HepG2 (cell line): ENCODE data around the gene CSKMT. TPM values are rescaled to one million over a fixed set of nuclear protein-coding genes. Genes with fewer than 3 reads are reported as not detected.

Experiments used
- CAMTA2 ChIP-seq: sonication (generic); formaldehyde crosslinking; IDR thresholded peaks from 2 replicates; pipeline ENCODE4 v1.4.0; 2020; ENCODE audit warnings: mild to moderate bottlenecking, missing genetic modification reagents, borderline replicate concordance
- HNRNPLL ChIP-seq: fragments of 200-400 bp; formaldehyde crosslinking; IDR thresholded peaks from 2 replicates; pipeline ENCODE4 v1.6.1; 2017; ENCODE audit warnings: mild to moderate bottlenecking, low read depth, low read length; ENCODE audit not compliant: poor library complexity, severe bottlenecking
- HOXA3 ChIP-seq: sonication (generic); formaldehyde crosslinking; IDR thresholded peaks from 2 replicates; pipeline ENCODE4 v1.5.0; 2020; ENCODE audit warnings: missing genetic modification reagents
- KLF12 ChIP-seq: sonication (generic); formaldehyde crosslinking; IDR thresholded peaks from 2 replicates; pipeline ENCODE4 v1.4.0; 2020; ENCODE audit warnings: missing genetic modification reagents, borderline replicate concordance
- MXI1 ChIP-seq: IDR thresholded peaks from 3 replicates; pipeline ENCODE4 v1.6.1; 2012; ENCODE audit warnings: low read depth, low read length, inconsistent platforms, borderline replicate concordance
- TBP ChIP-seq: sonication (generic); formaldehyde crosslinking; IDR thresholded peaks from 2 replicates; pipeline ENCODE4 v1.5.0; 2020; ENCODE audit warnings: missing genetic modification reagents
- YEATS4 ChIP-seq: sonication (generic); formaldehyde crosslinking; IDR thresholded peaks from 2 replicates; pipeline ENCODE4 v1.4.0; 2020; ENCODE audit warnings: missing genetic modification reagents, borderline replicate concordance
- ZNF263 ChIP-seq: sonication (generic); formaldehyde crosslinking; IDR thresholded peaks from 2 replicates; pipeline ENCODE4 v1.4.0; 2020; ENCODE audit warnings: missing genetic modification reagents
- ZNF577 ChIP-seq: sonication (generic); formaldehyde crosslinking; IDR thresholded peaks from 2 replicates; pipeline ENCODE4 v1.4.0; 2020; ENCODE audit warnings: mild to moderate bottlenecking, low read depth, missing genetic modification reagents, borderline replicate concordance
- ZNF883 ChIP-seq: sonication (generic); formaldehyde crosslinking; IDR thresholded peaks from 2 replicates; pipeline ENCODE4 v1.5.1; 2020; ENCODE audit warnings: mild to moderate bottlenecking, missing genetic modification reagents; ENCODE audit errors: not compliant biosample characterization
- polyA plus RNA-seq, 8 experiments: library from polyadenylated mRNA; depleted of rRNA in 3 of 8; stranded (reverse) in 7 of 8; unstranded in 1 of 8; fragments of >200 nt; fragmentation: Illumina TruSeq in 4 of 8; extraction: Trizol in 4 of 8; gene quantifications; 2 replicates each; pipeline versions ENCODE4 v1.2.1 to v1.2.3, GENCODE V29; 2011 to 2016; ENCODE audit warnings: low read depth in 4 of 8, missing spikeins in 1 of 8, mixed read lengths in 1 of 8; ENCODE audit not compliant: insufficient read depth in 1 of 8
- total RNA-seq, 5 experiments: library from RNA; depleted of rRNA; stranded (reverse); fragments of >200 nt; fragmentation: Illumina TruSeq; extraction: Trizol; gene quantifications; 2 replicates each; pipeline ENCODE4 v1.2.3, GENCODE V29; 2016; ENCODE audit warnings: low read depth in 1 of 5
- TF ChIP-seq, protein P1 (sequence below): sonication (generic); formaldehyde crosslinking; IDR thresholded peaks from one replicate; pipeline ENCODE4 v1.5.1; 2020; ENCODE audit warnings: mild to moderate bottlenecking, missing genetic modification reagents; ENCODE audit errors: not compliant biosample characterization
- TF ChIP-seq, protein P2 (sequence below): sonication (generic); formaldehyde crosslinking; IDR thresholded peaks from 2 replicates; pipeline ENCODE4 v1.8.1; 2023; ENCODE audit warnings: mild to moderate bottlenecking, missing genetic modification reagents, borderline replicate concordance
- TF ChIP-seq, protein P3 (sequence below): sonication (generic); formaldehyde crosslinking; IDR thresholded peaks from 2 replicates; pipeline ENCODE4 v1.4.0; 2020; ENCODE audit warnings: missing genetic modification reagents, borderline replicate concordance

CSKMT gene
- total and polyA plus RNA-seq, 2 of the 13 experiments (the other 11 are each of a cell fraction or from before 2014, with no cell fraction given) = 7.6 to 31.8 TPM

DNA sequence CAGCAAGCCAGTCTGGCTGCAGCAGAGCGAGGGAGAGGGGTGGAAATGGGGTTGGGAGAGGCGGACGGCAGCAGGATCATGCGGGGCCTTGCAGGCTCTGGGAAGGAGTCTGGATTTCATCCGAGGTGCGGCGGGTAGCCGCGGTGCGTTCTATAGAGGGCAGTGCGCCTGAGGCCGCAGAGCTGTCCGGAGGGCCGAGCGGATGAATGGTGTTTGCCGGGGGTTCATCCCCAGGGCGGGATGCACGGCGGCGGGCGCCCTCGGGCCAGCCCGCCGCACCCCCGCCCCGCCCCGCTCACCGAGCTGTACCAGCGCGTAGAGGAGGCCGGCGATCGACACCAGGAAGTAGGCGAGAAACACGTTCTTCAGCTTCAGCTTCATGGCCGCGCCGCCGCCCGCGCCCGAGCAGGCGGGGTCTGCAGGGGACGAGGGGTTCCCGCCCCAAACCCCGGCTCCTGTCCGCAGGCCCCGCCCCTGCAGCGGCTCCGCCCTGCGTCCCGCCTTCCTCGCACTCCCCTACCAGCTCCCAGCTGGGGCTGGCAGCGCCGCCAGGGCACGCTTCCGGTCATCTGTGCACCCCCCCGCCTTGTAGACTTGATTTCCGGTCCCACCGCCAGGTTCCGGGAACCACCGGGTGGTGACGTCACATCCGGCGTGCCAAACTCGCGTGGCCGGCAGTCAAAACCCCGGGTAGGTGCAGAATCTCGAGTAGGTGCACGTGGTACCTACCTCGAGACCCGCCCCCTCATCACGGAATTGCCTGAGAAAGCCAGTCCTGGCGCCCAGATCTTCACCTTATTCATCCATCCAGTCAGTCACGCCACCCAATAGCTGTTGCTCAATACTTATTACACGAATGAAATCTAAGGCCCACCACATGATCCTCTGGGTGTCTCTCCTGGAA, 43.3 kb upstream of the CSKMT start, which contains the start of gene B3GAT3 (continued):
- TF ChIP-seq, protein P1, sequence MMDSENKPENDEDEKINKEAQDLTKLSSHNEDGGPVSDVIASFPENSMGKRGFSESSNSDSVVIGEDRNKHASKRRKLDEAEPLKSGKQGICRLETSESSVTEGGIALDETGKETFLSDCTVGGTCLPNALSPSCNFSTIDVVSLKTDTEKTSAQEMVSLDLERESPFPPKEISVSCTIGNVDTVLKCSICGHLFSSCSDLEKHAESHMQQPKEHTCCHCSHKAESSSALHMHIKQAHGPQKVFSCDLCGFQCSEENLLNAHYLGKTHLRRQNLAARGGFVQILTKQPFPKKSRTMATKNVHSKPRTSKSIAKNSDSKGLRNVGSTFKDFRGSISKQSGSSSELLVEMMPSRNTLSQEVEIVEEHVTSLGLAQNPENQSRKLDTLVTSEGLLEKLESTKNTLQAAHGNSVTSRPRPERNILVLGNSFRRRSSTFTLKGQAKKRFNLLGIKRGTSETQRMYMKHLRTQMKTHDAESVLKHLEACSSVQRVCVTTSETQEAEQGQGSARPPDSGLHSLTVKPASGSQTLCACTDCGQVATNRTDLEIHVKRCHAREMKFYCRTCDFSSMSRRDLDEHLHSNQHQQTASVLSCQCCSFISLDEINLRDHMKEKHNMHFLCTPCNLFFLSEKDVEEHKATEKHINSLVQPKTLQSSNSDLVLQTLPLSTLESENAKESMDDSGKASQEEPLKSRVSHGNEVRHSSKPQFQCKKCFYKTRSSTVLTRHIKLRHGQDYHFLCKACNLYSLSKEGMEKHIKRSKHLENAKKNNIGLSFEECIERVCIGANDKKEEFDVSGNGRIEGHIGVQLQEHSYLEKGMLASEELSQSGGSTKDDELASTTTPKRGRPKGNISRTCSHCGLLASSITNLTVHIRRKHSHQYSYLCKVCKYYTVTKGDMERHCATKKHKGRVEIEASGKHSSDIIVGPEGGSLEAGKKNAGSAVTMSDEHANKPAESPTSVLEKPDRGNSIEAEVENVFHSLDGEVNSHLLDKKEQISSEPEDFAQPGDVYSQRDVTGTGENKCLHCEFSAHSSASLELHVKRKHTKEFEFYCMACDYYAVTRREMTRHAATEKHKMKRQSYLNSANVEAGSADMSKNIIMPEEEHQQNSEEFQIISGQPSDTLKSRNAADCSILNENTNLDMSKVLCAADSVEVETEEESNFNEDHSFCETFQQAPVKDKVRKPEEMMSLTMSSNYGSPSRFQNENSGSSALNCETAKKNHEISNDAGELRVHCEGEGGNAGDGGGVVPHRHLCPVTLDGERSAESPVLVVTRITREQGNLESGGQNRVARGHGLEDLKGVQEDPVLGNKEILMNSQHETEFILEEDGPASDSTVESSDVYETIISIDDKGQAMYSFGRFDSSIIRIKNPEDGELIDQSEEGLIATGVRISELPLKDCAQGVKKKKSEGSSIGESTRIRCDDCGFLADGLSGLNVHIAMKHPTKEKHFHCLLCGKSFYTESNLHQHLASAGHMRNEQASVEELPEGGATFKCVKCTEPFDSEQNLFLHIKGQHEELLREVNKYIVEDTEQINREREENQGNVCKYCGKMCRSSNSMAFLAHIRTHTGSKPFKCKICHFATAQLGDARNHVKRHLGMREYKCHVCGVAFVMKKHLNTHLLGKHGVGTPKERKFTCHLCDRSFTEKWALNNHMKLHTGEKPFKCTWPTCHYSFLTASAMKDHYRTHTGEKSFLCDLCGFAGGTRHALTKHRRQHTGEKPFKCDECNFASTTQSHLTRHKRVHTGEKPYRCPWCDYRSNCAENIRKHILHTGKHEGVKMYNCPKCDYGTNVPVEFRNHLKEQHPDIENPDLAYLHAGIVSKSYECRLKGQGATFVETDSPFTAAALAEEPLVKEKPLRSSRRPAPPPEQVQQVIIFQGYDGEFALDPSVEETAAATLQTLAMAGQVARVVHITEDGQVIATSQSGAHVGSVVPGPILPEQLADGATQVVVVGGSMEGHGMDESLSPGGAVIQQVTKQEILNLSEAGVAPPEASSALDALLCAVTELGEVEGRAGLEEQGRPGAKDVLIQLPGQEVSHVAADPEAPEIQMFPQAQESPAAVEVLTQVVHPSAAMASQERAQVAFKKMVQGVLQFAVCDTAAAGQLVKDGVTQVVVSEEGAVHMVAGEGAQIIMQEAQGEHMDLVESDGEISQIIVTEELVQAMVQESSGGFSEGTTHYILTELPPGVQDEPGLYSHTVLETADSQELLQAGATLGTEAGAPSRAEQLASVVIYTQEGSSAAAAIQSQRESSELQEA (CRISPR knock-in tag) = no peak
- TF ChIP-seq HNRNPLL (peak; percentile 71), HOXA3 (CRISPR knock-in tag) (peak; percentile 96), ZNF883 (peak; percentile 79), KLF12 (CRISPR knock-in tag) (peak; percentile 76; the same call in 1 of the 2 replicates), ZNF577 (CRISPR knock-in tag) (no peak), MXI1 (peak; percentile 99), CAMTA2 (no peak), YEATS4 (peak; percentile 79; the same call in 1 of the 2 replicates), TBP (CRISPR knock-in tag) (no peak), ZNF263 (peak; percentile 44)
- TF ChIP-seq, protein P2, sequence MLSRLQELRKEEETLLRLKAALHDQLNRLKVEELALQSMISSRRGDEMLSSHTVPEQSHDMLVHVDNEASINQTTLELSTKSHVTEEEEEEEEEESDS (CRISPR knock-in tag) = no peak
- TF ChIP-seq, protein P3, sequence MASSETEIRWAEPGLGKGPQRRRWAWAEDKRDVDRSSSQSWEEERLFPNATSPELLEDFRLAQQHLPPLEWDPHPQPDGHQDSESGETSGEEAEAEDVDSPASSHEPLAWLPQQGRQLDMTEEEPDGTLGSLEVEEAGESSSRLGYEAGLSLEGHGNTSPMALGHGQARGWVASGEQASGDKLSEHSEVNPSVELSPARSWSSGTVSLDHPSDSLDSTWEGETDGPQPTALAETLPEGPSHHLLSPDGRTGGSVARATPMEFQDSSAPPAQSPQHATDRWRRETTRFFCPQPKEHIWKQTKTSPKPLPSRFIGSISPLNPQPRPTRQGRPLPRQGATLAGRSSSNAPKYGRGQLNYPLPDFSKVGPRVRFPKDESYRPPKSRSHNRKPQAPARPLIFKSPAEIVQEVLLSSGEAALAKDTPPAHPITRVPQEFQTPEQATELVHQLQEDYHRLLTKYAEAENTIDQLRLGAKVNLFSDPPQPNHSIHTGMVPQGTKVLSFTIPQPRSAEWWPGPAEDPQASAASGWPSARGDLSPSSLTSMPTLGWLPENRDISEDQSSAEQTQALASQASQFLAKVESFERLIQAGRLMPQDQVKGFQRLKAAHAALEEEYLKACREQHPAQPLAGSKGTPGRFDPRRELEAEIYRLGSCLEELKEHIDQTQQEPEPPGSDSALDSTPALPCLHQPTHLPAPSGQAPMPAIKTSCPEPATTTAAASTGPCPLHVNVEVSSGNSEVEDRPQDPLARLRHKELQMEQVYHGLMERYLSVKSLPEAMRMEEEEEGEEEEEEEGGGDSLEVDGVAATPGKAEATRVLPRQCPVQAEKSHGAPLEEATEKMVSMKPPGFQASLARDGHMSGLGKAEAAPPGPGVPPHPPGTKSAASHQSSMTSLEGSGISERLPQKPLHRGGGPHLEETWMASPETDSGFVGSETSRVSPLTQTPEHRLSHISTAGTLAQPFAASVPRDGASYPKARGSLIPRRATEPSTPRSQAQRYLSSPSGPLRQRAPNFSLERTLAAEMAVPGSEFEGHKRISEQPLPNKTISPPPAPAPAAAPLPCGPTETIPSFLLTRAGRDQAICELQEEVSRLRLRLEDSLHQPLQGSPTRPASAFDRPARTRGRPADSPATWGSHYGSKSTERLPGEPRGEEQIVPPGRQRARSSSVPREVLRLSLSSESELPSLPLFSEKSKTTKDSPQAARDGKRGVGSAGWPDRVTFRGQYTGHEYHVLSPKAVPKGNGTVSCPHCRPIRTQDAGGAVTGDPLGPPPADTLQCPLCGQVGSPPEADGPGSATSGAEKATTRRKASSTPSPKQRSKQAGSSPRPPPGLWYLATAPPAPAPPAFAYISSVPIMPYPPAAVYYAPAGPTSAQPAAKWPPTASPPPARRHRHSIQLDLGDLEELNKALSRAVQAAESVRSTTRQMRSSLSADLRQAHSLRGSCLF (CRISPR knock-in tag) = no peak
